KBM-7 (cell line): ENCODE results near the gene GRAMD4.
"Not testable (repeated sequence)": the region's sequence is repeated elsewhere in the genome, so short reads cannot be mapped to it uniquely, and the experiment has no call there.

Experiments
- DNase-seq: peaks from one replicate; pipeline ENCODE4 v3.0.0-alpha.2; 2015
- in situ Hi-C: fragments of 300-500 bp; cut with MboI; formaldehyde crosslinking; loops from 2 replicates; pipeline ENCODE4 v1.14.3; 2020; ENCODE audit warnings: low sequenced_read_pairs, low pct_unique_long_range_greater_than_20kb, mixed read lengths

Gene GRAMD4

DNA sequence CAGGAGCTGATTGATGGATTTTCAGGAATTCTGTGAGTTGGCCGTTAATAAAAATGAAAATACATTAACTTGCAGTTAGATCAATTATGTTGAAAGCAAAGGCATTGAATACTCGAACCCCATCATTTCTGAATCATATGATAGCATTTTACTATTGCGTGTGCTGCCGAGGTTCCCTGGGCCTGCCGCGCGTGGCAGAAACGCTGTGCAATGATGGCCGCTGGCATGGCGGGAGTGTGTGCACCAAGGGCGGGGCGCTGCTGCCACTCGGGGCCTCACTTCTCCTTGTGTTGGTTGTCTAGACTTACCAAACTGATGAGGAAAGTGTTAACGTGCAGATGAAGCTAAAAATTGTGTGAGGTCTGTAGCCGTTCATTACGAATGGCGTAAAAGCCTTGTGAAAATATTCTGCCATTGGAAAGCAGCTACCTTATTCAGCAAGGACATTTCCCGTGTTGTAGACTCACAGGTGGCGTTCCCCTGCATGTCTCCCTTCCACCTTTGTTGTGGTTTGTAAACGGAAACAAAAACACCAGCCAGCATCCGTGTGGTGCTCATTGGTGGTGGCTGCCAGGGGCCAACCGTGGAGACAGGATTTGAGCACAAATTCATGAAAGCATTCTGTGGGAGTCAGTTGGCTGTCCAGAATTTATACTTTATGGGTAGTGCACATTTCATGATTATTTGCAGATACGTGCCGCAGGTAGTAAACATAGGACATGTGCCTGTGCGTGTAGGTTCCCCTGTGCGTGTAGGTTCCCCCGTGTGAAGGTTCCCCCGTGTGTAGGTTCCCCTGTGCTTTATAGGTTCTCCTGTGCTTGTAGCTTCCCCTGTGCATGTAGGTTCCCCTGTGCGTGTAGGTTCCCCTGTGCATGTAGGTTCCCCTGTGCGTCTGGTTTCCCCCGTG, 5.9 kb upstream of the GRAMD4 start:
- in situ Hi-C loops: no loop called here
- no peak for DNase-seq

DNA sequence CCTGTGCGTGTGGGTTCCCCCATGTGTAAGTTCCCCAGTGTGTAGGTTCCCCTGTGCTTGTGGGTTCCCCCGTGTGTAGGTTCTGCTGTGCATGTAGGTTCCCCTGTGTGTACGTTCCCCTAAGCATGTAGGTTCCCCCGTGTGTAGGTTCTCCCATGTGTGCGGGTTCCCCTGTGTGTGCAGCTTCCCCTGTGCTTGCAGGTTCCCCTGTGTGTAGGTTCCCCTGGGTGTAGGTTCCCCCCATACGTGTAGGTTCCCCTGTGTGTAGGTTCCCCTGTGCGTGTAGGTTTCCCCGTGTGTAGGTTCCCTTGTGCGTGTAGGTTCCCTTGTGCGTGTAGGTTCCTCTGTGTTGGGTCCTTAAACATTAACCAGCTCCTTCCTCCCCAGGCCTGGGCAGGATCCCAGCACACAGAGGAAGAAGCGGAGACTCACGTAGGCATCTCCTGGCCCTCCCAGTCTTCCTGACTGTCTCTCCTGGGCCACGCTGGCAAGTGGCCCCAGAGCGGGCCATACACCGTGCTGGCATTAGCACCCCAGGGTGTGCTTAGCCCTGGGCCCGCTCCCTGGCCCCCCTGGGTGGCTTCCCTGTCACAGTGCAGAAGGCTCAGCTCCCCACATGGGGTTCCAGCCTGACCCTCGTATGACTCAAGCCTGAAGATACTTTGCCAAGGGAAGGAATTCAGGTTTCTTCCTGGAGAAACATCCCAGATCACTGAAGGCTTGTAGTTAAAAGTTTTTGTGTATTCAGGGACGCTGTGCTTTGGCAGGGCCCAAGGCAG, 2.8 kb upstream of the GRAMD4 start:
- no peak for DNase-seq
- in situ Hi-C loops: no loop called here

DNA sequence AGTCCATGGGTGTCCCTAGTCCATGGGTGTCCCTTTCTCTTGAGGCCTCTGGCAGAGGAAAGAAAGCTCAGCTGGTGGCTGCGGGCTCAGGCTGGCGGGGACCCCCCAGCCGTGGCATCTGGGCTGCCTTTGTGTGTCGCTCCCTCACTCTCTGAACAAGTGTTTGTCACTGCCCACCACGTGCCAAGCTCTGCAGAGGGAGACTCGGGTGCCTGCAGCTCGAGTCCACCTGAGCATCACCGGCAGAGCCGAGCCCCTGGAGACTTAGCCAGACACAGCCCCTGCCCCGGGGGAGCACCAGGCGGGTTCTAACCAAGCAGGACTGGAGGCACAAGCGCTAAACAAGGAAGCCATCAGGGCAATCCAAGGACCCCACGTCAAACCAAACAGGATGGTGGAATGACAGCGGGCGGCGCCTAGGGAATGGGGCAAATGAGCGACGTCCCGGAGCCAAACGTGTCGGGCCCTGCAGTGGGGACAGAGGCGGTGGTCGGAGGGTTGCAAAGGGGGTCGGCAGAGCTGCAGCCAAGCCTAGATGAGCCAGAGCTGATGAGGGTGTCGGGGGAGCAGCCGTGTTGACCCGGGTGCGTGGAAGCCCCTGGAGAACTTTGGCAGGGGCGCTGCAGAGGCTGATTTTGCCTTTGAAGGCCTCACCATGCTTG, 2.1 kb upstream of the GRAMD4 start:
- in situ Hi-C loops: no loop called here

DNA sequence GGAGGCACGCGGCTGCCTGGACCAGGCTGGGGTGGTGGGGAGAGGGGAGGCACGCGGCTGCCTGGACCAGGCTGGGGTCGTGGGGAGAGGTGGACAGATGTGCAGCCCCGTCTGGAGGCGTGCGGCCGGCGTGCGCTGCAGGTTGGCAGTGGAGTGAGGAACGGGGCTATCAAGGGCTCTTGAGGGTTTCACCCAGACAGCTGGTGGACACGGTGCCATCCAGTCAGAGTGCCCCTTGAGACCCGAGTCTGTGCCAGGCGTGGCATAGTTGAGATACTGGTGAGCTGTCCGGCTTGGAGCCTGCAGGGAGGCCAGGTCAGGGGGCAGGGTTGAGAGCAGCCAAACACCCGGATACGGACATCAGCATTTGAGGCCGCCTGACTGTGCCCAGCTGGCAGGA, 1.5 kb upstream of the GRAMD4 start:
- in situ Hi-C loops: no loop called here
- DNase-seq: no peak

More for the DNA sequence above, 2.1 kb upstream of the GRAMD4 start:
- no peak for DNase-seq

DNA sequence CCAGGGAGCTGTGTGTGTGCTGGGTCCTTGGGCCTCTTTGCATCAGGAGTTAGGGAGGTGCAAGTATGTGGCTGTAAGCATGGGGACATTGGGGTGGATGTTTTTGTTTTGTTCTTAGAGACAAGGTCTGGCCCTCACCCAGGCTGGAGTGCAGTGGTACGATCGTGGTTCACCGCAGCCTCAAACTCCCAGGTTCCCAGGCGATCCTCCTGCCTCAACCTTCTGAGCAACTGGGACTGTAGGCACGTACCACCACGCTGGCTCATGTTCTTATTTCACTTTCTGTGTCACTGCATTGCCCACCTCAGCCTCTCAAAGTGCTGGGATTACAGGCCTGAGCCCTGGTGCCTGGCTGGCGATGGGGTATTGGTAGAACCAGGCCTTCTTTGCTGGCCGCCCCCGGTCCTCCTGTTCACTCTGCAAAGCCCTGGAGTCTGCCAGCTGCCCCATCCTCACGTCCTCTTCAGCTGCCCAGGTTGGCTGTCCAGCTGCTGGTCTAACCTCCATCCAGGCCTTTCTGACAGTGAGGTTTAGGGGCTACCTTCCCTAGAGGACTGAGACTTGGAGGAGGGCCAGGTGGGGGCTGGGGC, 851 bp upstream of the GRAMD4 start:
- DNase-seq: peak; percentile 44
- in situ Hi-C loops: no loop called here

DNA sequence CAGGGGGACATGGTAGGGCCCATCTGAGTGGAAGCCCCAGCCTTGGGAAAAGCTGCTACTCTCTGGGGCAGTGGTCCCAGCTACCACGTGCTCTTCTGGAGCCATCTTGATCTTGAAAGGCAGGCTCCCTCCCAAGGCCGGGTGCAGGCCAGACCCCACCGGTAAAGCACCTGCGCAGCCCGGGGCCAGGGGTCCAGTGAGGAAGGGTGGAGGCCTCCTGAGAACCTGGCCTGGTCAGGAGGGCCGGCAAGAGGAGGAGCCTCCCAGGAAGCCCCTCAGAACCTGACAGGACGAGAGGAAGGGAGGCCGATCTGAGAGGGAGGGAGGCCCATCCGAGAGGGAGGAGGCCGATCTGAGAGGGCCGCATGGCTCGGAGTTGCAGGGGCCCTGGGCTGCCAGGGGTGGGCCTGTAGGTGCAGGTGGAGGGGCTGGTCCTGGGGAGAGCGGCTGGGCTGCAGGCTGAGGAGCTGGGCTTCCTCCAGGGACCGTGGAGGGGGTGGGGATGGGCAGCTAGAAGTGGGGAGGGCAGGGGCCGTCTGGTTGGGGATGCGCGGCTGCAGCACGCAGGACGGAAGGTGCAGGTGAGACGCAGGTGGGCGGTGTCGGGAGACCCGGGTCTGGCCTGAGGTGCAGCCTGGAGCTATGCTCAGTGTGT, 529 bp downstream of the GRAMD4 start:
- DNase-seq: no peak
- in situ Hi-C loops: no loop called here

DNA sequence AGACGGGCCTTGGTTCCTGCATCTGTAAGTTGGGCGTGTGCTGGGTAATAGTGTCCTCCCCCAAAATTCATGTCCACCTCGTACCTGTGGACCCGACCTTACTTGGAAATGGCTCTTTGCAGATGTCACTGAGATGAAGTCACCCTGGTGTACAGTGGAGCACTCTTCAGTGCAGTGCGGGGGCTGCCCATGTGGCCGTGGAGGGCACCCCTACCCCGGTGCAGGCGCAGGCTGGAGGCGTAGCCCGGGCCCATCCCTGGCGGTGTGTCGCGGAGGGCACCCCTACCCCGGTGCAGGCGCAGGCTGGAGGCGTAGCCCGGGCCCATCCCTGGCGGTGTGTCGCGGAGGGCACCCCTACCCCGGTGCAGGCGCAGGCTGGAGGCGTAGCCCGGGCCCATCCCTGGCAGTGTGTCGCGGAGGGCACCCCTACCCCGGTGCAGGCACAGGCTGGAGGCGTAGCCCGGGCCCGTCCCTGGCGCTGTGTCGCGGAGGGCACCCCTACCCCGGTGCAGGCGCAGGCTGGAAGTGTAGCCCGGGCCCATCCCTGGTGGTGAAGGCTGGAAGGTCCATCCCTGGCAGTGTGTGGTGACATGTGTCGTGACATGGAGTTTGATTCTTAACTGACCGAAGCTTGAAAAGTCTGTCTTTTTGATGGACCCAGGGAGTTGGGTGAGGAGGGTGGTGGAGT, 1.2 kb downstream of the GRAMD4 start:
- in situ Hi-C loops, DNase-seq: not testable (repeated sequence)

DNA sequence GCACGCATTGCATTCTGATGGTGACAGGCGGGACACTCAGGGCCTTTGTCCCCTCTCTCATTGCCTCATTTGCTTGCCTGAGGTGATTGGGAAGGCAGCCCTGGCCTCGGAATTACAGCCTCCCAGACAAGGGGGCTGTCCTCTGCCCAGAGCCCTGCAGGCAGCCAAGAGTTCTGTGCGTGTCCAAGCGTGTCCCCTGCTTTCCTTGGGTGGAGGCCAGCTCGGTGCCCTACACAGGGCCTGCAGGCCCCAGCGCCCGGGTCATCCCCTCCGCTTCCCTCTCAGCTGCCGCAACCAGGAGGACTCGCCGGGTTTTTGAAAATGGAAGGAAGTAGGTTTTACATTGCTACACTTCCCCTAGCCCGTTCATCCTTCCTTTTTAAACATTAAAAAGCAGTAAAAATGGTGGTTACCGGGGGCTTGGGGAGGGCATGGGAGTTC, 1.9 kb downstream of the GRAMD4 start:
- in situ Hi-C loops: no loop called here
- DNase-seq: peak; percentile 78

DNA sequence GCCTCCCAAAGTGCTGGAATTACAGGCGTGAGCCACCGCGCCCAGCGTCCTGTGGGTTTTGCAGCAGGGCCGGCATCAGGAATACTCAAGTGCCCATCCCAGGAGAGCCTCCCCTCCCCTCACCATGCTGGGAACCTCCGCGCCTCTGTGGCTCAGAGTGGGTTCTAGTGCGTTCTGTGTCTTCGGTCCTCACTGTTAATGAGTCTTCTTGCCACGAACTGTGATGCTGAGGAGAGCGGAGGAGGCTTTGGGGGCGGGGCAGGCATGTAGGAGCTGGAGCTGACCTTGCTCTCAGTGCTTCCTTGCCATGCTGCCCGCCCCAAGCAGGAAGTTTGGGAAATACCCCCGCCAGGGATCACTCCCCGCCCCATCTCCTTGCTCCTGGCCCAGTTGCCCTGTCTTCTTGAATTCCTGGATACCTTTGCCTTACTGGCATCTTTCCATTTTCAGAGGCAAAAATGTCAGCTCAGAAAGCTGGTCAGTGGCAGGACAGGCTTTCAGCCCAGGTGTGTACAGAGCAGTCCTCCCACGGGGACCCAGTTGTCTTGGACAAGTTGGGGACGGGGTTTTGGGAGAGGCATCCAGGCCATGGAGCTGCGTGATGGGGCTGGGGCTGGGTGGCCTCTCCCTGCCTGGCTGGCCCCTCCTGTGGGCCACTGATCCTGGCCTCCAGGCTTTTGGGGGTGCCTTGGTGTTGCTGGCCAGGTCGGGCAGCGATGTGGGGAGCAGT, 5.1 kb downstream of the GRAMD4 start:
- DNase-seq: no peak
- in situ Hi-C loops: no loop called here

DNA sequence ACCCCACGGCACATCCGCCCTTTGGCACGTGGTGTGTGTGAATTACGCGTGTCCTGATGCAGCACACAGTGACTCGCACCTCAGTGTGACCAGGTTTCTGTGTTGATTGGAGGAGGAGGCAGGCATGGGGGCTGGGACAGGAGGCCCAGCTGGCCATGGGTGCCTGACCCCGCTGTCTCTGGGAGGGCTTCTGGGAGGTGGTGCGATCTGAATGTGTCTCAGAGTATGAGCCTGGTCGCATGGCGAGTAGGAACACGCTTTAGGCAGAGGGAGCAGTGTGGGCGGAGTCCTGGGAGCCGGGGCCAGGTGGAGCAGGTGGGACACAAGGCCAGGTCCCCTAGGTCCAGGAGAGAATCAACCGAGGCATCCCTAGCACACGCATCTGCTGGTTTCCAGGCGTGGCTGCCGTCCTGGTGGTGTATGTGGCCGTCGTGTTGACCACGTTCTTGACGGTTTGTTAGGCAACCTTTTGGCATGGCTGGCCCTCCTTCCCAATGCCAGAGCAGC, 5.7 kb downstream of the GRAMD4 start:
- DNase-seq: no peak
- in situ Hi-C loops: no loop called here

DNA sequence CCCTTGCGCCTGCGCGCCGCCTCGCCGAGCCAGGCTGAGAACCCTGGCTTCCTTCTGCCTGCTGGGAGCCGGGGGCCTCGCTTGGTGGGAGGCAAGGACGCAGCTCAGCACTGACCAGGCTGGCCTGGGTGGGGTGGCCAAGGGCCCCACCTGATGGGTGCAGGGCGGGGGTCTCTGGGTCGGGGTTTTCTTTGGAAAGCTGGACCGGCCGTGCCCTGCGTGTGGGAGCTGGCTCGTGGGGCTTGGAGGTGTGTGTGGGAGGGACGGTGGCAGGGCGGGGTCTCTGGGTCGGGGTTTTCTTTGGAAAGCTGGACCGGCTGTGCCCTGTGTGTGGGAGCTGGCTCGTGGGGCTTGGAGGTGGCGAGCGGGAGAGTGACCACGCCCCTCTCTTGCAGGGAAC, 6.2 kb downstream of the GRAMD4 start:
- in situ Hi-C loops: no loop called here
- DNase-seq: no peak

DNA sequence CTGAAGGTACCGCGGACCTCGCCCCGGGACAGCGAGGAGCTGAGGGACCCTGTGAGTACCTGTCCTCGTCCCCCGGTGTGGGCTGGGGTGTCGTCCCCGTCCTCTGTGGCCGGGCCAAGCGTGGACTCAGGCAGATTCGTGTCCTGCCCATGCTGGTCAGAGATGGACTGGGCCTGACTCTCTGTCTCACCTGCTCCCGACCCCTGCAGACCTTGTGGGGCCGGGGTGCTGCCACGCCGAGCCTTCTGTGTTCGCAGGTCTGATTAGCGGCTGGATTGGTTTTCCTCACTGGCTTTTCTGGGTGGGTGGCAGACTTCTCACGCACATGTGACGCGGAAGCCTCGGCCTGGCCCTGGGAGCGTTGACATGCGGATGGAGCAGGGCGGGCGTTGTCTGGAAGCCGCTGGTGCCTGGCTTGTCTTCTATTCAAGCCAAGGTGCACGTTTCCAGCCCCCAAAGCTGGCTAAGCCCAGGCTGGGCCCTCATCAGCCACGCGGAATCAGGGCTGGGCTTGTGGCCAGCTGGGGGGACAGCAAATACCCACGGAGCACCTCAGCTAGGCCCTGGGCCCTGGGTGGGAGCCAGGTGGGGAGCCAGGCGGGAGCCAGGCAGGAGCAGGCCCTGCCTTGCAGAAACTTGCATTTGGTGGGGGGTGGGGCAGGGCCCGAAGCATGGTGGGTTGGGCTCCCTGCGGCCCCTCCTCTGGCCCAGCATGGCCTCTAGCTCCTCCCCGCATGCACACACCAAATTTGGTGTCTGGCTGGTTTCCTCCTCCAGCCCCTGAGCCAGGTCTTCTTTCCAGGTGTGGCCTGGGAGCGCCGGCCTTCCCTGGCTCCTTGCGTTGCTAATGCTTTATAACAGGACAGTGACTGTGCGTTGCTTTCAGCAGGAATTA, 7.0 kb downstream of the GRAMD4 start:
- in situ Hi-C loops: no loop called here
- DNase-seq: no peak

DNA sequence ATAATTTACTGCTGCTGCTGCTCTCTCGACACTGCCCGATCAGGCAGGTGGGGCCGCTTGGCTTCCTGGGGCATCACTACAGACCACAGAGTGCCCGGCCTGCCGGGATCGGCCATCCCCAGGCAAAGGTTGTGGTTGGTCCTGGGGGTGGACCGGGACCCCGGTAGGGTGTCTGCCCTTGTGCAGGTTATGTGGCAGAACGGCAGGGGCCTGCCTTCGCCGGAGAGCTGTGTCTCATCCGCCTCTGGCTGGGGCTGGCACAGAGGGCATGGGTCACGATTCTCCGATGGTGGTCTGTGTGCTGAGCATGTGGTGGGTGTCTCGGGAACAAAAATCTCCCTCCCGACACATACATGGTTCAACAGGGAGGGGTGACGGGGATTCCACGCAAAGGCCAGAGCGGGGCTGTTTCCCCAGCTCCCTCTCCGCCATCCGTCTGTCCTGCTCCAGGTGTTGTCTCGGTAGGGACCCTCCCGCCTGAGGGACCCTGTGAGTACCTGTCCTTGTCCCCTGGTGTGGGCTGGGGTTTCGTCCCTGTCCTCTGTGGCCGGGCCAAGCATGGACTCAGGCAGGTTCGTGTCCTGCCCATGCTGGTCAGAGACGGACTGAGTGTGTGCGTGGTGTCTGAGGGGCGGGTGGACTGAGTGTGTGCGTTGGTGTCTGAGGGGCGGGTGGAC, 7.8 kb downstream of the GRAMD4 start:
- DNase-seq: no peak
- in situ Hi-C loops: no loop called here

DNA sequence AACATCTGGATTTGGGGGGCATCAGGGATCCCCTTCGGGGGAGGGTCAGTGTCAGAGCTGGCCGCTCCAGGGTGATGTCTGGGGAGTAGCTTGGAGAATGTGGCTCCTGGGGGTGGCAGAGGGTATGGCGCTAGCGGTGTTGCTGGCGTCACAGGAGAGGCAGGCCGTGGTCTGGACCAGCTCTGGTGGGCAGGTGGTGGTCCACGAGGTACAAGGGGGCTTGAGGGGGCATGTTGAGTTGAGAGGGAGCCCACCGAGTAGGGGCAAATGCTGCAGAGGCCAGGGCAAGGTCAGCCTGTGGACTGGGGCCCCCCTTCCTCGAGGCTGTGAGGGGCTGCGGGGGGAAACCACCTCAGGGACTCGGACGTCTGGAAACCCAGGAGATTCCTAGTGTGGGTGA, 8.6 kb downstream of the GRAMD4 start:
- DNase-seq: no peak
- in situ Hi-C loops: no loop called here

DNA sequence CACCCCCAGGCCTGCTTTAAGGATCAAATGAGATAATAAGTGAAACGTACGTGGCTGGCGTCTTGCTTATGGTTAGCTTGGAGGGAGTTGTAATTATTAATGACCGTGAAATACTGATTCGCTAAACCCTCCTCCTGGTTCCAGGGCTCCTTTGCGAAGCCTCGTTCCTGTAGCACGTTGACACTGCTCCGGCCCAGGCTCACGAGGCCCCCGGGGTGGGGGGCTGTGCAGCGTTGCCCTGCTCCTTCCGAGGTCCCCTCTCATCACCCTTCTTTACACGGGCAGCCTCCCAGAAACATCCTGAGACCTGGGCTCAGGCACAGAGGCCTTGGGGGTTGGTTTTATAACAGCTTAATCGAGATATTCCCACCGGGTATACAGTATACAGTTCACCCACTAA, 9.1 kb downstream of the GRAMD4 start:
- in situ Hi-C loops: no loop called here
- DNase-seq: no peak

DNA sequence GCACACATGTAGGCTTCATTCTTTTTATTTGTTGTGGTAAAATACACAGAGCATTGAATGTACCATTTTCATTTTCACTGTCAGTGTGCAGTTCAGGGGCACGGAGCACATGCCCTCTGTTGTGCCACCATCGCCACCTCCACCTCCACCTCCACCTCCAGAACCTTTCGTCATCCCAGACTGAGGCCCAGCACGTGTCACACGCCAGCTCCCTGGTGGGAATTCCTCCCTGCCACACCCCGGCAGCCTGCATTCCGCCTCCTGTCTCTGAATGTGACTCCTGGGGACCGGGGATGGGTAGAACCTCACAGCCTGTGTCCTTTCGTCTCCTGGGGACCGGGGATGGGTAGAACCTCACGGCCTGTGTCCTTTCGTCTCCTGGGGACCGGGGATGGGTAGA, 10.9 kb downstream of the GRAMD4 start:
- in situ Hi-C loops: no loop called here
- no peak for DNase-seq
